CD4-positive, alpha-beta T cell (primary cell): ENCODE measurements around the gene LRRC1. TPM values are rescaled to one million over a fixed set of nuclear protein-coding genes. Genes with fewer than 3 reads are reported as not detected.

ENCODE experiments used
- ATAC-seq: fragments of 200-7000 bp; cut with Tn5 transposase; one replicate; pipeline ENCODE4 v1.10.0; 2022; ENCODE audit warnings: mild to moderate bottlenecking; ENCODE audit not compliant: poor library complexity
- CTCF ChIA-PET: fragments of 350-600 bp; sonication (Branson Sonifier 250); formaldehyde crosslinking; loops from one replicate; lab custom pipeline; 2021; ENCODE audit warnings: antibody characterized with exemption, inconsistent platforms; lab: Charles Lee
- POLR2A ChIA-PET: fragments of 350-600 bp; sonication (Branson Sonifier 250); formaldehyde crosslinking; loops from one replicate; lab custom pipeline; 2021; ENCODE audit warnings: antibody characterized with exemption, inconsistent platforms; lab: Charles Lee
- DNase-seq, 14 experiments: peaks; one replicate each; pipeline ENCODE4 v3.0.0-alpha.2; 2013 to 2020; ENCODE audit warnings: mixed read lengths in 2 of 14
- H3K27ac ChIP-seq, 2 donors: one replicate each; pipeline versions ENCODE4 v1.5.1 to v1.7.0; 2013; ENCODE audit warnings: low read length in 2 of 2, low read depth in 1 of 2, mild to moderate bottlenecking in 1 of 2
- H3K27me3 ChIP-seq, 2 experiments: 1 replicate in 1 of 2; 2 replicates in 1 of 2; pipeline versions ENCODE4 v1.6.1 to v1.7.0; 2013; ENCODE audit warnings: low read length in 2 of 2, control low read depth in 1 of 2, mild to moderate bottlenecking in 1 of 2, moderate library complexity in 1 of 2; ENCODE audit not compliant: insufficient read depth in 2 of 2, control insufficient read depth in 1 of 2
- H3K36me3 ChIP-seq: one replicate; pipeline ENCODE4 v1.6.1; 2013; ENCODE audit warnings: low read length, control low read depth; ENCODE audit not compliant: insufficient read depth
- H3K4me1 ChIP-seq: one replicate; pipeline ENCODE4 v1.6.1; 2013; ENCODE audit warnings: low read length, control low read depth; ENCODE audit not compliant: insufficient read depth
- H3K4me3 ChIP-seq: one replicate; pipeline ENCODE4 v1.5.1; 2013; ENCODE audit warnings: mild to moderate bottlenecking, low read length, moderate library complexity
- H3K9me3 ChIP-seq, 2 experiments: 1 replicate in 1 of 2; 2 replicates in 1 of 2; pipeline versions ENCODE4 v1.6.1 to v1.7.0; 2013; ENCODE audit warnings: low read length in 2 of 2, mild to moderate bottlenecking in 2 of 2, control low read depth in 1 of 2, moderate library complexity in 1 of 2; ENCODE audit not compliant: control insufficient read depth in 1 of 2, insufficient read depth in 1 of 2
- H3K27ac Mint-ChIP-seq: one replicate; pipeline ENCODE4 v1.8.0; 2020; ENCODE audit warnings: mixed read lengths
- H3K27me3 Mint-ChIP-seq: one replicate; pipeline ENCODE4 v1.8.0; 2021; ENCODE audit warnings: mixed read lengths
- H3K36me3 Mint-ChIP-seq: one replicate; pipeline ENCODE4 v1.8.0; 2021; ENCODE audit warnings: low read depth, mixed read lengths
- H3K4me1 Mint-ChIP-seq: one replicate; pipeline ENCODE4 v1.8.0; 2021; ENCODE audit warnings: low read depth, mixed read lengths
- H3K4me3 Mint-ChIP-seq: one replicate; pipeline ENCODE4 v1.8.0; 2020; ENCODE audit warnings: mild to moderate bottlenecking, mixed read lengths
- H3K9me3 Mint-ChIP-seq: one replicate; pipeline ENCODE4 v1.8.0; 2020; ENCODE audit warnings: mixed read lengths
- CTCF ChIP-seq: fragments of 200-600 bp; IDR thresholded peaks from one replicate; pipeline ENCODE4 v1.8.0; 2022; ENCODE audit warnings: antibody characterized with exemption, mild to moderate bottlenecking
- intact Hi-C, 2 experiments: fragments of 100-400 bp; cut with DNase I in 1 of 2; cut with micrococcal nuclease in 1 of 2; formaldehyde crosslinking; loops; one replicate each; pipeline versions ENCODE4 v1.15.1 to v1.9.0; 2023 to 2025; cut with DNase I, micrococcal nuclease
- total RNA-seq, 174 experiments: library from RNA in 2 of 174; stranded (reverse) in 2 of 174; gene quantifications; one replicate each; pipeline ENCODE4 v1.2.3 and lab custom pipeline; 2021 to 2026

The LRRC1 gene
- total RNA-seq, 2 experiments from 2014 or later, result 0.78 to 1.1 TPM

DNA sequence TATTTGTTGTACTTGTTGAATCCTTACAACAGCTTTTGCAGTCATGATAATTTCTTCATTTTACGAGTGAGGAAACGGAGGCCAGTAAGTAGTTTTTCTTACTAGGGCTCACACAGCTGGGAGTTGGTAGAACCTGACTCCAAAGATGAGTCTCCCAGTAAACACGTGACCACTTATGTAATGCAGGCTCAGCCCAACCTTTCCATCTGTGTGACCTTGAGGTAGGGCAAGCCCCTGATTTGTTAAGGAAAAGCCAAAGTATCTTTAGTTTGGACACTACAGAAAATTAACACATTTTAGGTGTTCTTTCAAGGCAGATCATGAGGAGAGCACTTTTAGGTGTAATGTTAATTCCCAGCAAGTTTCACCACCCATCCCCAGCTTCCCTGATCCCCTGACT is 111.3 kb downstream of the LRRC1 start:
- Mint-ChIP-seq H3K36me3 (peaks cover 30% of the 10 kb centered on the region), H3K4me1 (no peaks in the 10 kb centered on the region), H3K9me3 (no peaks in the 10 kb centered on the region), H3K27ac (no peak overlapping the region), H3K27me3 (no peaks in the 10 kb centered on the region), H3K4me3 (no peak overlapping the region)
- TF ChIP-seq CTCF, result no peak
- H3K4me3 ChIP-seq, result no peak overlapping the region
- no peaks in the 10 kb centered on the region for H3K9me3 ChIP-seq
- no peak overlapping the region for H3K27ac ChIP-seq
- intact Hi-C loops, result no loop called here
- H3K4me1 ChIP-seq, result no peaks in the 10 kb centered on the region
- DNase-seq, result no peak
- ATAC-seq, result no peak
- ChIA-PET POLR2A (no interaction called here), CTCF (no interaction called here)
- no peaks in the 10 kb centered on the region for H3K27me3 ChIP-seq
- peaks cover 6% of the 10 kb centered on the region for H3K36me3 ChIP-seq

DNA sequence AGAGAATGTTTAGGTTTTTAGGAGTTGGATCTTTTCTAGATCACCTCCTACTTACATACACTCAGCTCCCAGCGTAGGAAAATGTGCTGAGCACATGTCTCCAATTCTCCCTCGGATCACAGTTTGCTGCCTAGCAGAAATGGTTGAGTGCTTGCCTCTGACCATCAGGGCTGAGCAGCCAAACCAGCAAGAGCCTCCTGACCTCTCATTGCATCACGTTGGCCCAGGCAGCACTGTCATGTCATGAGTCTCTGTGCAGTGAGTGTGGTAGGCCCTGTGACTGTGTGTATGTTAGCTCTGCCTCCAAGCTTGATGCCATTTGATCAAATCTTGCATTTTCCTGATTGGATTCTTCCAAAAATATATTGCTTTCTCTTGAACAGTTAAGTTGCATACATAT is 112.0 kb downstream of the LRRC1 start:
- H3K27ac ChIP-seq, result no peak overlapping the region
- no peaks in the 10 kb centered on the region for H3K4me1 ChIP-seq
- no peaks in the 10 kb centered on the region for H3K27me3 ChIP-seq
- ATAC-seq, result no peak
- ChIA-PET POLR2A (no interaction called here), CTCF (no interaction called here)
- Mint-ChIP-seq H3K4me3 (no peak overlapping the region), H3K27ac (no peak overlapping the region), H3K9me3 (no peaks in the 10 kb centered on the region), H3K4me1 (no peaks in the 10 kb centered on the region), H3K36me3 (peaks cover 30% of the 10 kb centered on the region), H3K27me3 (no peaks in the 10 kb centered on the region)
- no peak overlapping the region for H3K4me3 ChIP-seq
- no peak for TF ChIP-seq CTCF
- DNase-seq, result no peak
- intact Hi-C loops, result no loop called here
- H3K36me3 ChIP-seq, result peaks cover 6% of the 10 kb centered on the region
- no peaks in the 10 kb centered on the region for H3K9me3 ChIP-seq

GRCh38 chr6:53910834-53911233 is 116.0 kb downstream of the LRRC1 start:
- no peaks in the 10 kb centered on the region for H3K9me3 Mint-ChIP-seq
- no peaks in the 10 kb centered on the region for H3K27me3 ChIP-seq
- no peaks in the 10 kb centered on the region for H3K4me1 Mint-ChIP-seq
- POLR2A ChIA-PET, result no interaction called here
- no peak for ATAC-seq
- peaks cover 13% of the 10 kb centered on the region for H3K36me3 Mint-ChIP-seq
- no peaks in the 10 kb centered on the region for H3K27me3 Mint-ChIP-seq
- no peak overlapping the region for H3K27ac ChIP-seq
- no peak overlapping the region for H3K4me3 Mint-ChIP-seq
- intact Hi-C loops, result no loop called here
- CTCF ChIA-PET, result no interaction called here
- no peaks in the 10 kb centered on the region for H3K4me1 ChIP-seq
- H3K27ac Mint-ChIP-seq, result no peak overlapping the region
- no peak overlapping the region for H3K4me3 ChIP-seq
- no peaks in the 10 kb centered on the region for H3K9me3 ChIP-seq
- H3K36me3 ChIP-seq, result no peaks in the 10 kb centered on the region
- no peak for DNase-seq
- no peak for TF ChIP-seq CTCF
